GM23248 (cell line): ENCODE results near the gene ENPEP.

Source experiments
- EZH2 ChIP-seq: fragments of 200-600 bp; sonication (generic); IDR thresholded peaks from 2 replicates; pipeline ENCODE4 v1.6.1; 2018; ENCODE audit warnings: antibody characterized with exemption, mild to moderate bottlenecking; ENCODE audit not compliant: insufficient read depth, poor library complexity, severe bottlenecking
- EZH2phosphoT487 ChIP-seq: fragments of 200-600 bp; sonication (generic); IDR thresholded peaks from 2 replicates; pipeline ENCODE4 v1.6.1; 2018; ENCODE audit warnings: antibody characterized with exemption, moderate library complexity, mild to moderate bottlenecking, low read depth; ENCODE audit not compliant: insufficient read depth

DNA sequence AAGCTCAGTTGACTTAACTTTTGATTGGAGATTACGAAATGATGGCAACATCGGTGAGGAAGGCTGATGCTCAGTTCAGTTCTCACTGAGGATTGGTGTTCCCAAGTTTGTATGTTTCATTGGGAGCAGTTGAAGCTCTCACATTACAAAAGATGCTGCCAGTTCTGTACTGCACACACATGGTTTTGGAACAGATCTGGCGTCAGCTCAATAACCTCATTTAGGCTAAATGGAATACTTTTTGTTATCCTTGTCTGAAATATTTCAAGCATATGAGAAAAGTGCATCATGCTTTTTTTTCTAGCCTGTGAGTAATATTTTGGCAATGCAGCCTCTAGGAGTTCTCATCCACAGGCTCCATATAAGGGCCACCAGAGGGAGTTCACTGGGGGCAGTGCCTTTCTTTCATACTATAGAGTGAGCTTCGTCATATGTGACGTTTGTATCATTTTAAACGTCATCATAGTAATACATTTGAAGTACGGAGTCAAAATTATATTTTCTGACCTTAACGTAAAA lies 4.1 kb downstream of the ENPEP start:
- TF ChIP-seq EZH2 = no peak
- no peak for TF ChIP-seq EZH2phosphoT487
